Thoracic aorta (tissue), 2 donors: ENCODE measurements around the gene MAML3. TPM values are rescaled to one million over a fixed set of nuclear protein-coding genes. Genes with fewer than 3 reads are reported as not detected.

Source experiments
- ATAC-seq: fragments of 150-250 bp; one replicate; pipeline ENCODE4 v1.8.0; 2017; ENCODE audit warnings: low read depth; ENCODE audit not compliant: insufficient number of reproducible peaks, low FRiP score
- DNase-seq: peaks from one replicate; pipeline ENCODE4 v3.0.0-alpha.2; 2020; ENCODE audit warnings: low spot score
- H3K27ac ChIP-seq, 2 donors: fragments of 200-600 bp; sonication (generic); 1 replicate in 1 of 2; 2 replicates in 1 of 2; pipeline ENCODE4 v1.5.1; 2016; ENCODE audit warnings: mild to moderate bottlenecking in 2 of 2, moderate library complexity in 2 of 2
- H3K27me3 ChIP-seq: fragments of 200-600 bp; sonication (generic); replicated peaks from 2 replicates; pipeline ENCODE4 v1.6.0; 2016; ENCODE audit warnings: mild to moderate bottlenecking; ENCODE audit not compliant: insufficient read depth
- H3K36me3 ChIP-seq: fragments of 200-600 bp; sonication (generic); one replicate; pipeline ENCODE4 v1.5.1; 2016
- H3K4me1 ChIP-seq, 2 donors: fragments of 200-600 bp; sonication (generic); 1 replicate in 1 of 2; 2 replicates in 1 of 2; pipeline versions ENCODE4 v1.5.1 to v1.6.0; 2016; ENCODE audit warnings: low read depth in 2 of 2, mild to moderate bottlenecking in 1 of 2; ENCODE audit not compliant: control insufficient read depth in 1 of 2
- H3K4me3 ChIP-seq: fragments of 200-600 bp; sonication (generic); 2 replicates; pipeline ENCODE4 v1.5.1; 2016; ENCODE audit warnings: mild to moderate bottlenecking
- H3K9me3 ChIP-seq: fragments of 200-600 bp; sonication (generic); 2 replicates; pipeline ENCODE4 v1.5.1; 2016
- CTCF ChIP-seq: fragments of 200-600 bp; sonication (generic); IDR thresholded peaks from one replicate; pipeline ENCODE4 v1.5.1; 2019; ENCODE audit warnings: antibody characterized with exemption
- total RNA-seq, 2 donors: library from RNA; depleted of rRNA; stranded (reverse); fragments of >200 nt; gene quantifications; one replicate each; pipeline versions ENCODE4 v1.1.0 to v1.2.3, GENCODE V29; 2016

The MAML3 gene
- total RNA-seq, 2 donors from 2014 or later = 7.3 to 14.1 TPM

- H3K27ac ChIP-seq = no peak overlapping the region
- H3K4me3 ChIP-seq = no peak overlapping the region
- peaks cover 14 to 35% of the 10 kb centered on the region in 2 donors for H3K4me1 ChIP-seq
- no peak for DNase-seq
- TF ChIP-seq CTCF = no peak
- H3K36me3 ChIP-seq = no peaks in the 10 kb centered on the region
- H3K27me3 ChIP-seq = no peaks in the 10 kb centered on the region
- no peak for ATAC-seq
- no peaks in the 10 kb centered on the region for H3K9me3 ChIP-seq
These were observed 340.1 kb downstream of the MAML3 start for GRCh38 chr4:139813881-139814280.

- no peaks in the 10 kb centered on the region for H3K27me3 ChIP-seq
- H3K9me3 ChIP-seq = no peaks in the 10 kb centered on the region
- no peak for TF ChIP-seq CTCF
- H3K27ac ChIP-seq = no peak overlapping the region
- DNase-seq = no peak
- peaks cover 18 to 40% of the 10 kb centered on the region in 2 donors for H3K4me1 ChIP-seq
- H3K4me3 ChIP-seq = no peak overlapping the region
- ATAC-seq = no peak
- H3K36me3 ChIP-seq = no peaks in the 10 kb centered on the region
These were observed 343.3 kb downstream of the MAML3 start for GRCh38 chr4:139810710-139811109.

- no peaks in the 10 kb centered on the region for H3K27me3 ChIP-seq
- ATAC-seq (no peak), DNase-seq (no peak)
- no peaks in the 10 kb centered on the region for H3K9me3 ChIP-seq
- no peak overlapping the region for H3K27ac ChIP-seq
- H3K4me3 ChIP-seq = no peak overlapping the region
- TF ChIP-seq CTCF = no peak
- peaks cover 8 to 31% of the 10 kb centered on the region in 2 donors for H3K4me1 ChIP-seq
- no peaks in the 10 kb centered on the region for H3K36me3 ChIP-seq
These were observed 344.2 kb downstream of the MAML3 start for GRCh38 chr4:139809757-139810140.

- ATAC-seq (no peak), DNase-seq (no peak)
- Histone ChIP-seq H3K36me3 (no peaks in the 10 kb centered on the region), H3K9me3 (no peaks in the 10 kb centered on the region), H3K4me1 (peaks cover 8 to 24% of the 10 kb centered on the region in 2 donors), H3K27me3 (no peaks in the 10 kb centered on the region), H3K27ac (no peak overlapping the region), H3K4me3 (no peak overlapping the region)
- TF ChIP-seq CTCF = no peak
These were observed 344.9 kb downstream of the MAML3 start for GRCh38 chr4:139808808-139809756.

- H3K27ac ChIP-seq = no peak overlapping the region
- H3K36me3 ChIP-seq = no peaks in the 10 kb centered on the region
- no peak for DNase-seq
- no peaks in the 10 kb centered on the region for H3K27me3 ChIP-seq
- H3K9me3 ChIP-seq = no peaks in the 10 kb centered on the region
- H3K4me3 ChIP-seq = no peak overlapping the region
- peaks cover 8 to 21% of the 10 kb centered on the region in 2 donors for H3K4me1 ChIP-seq
- no peak for ATAC-seq
- no peak for TF ChIP-seq CTCF
These were observed 345.6 kb downstream of the MAML3 start for GRCh38 chr4:139808381-139808807.
